DOHH2 (cell line): ENCODE measurements around the gene SEMA6C.

Experiments used
- CTCF ChIP-seq: fragments of 200-600 bp; sonication (generic); IDR thresholded peaks from one replicate; pipeline ENCODE4 v1.5.1; 2014; ENCODE audit warnings: antibody characterized with exemption, mild to moderate bottlenecking, low read depth, low read length; ENCODE audit not compliant: poor library complexity, severe bottlenecking
- EZH2phosphoT487 ChIP-seq: fragments of 200-600 bp; sonication (generic); IDR thresholded peaks from 2 replicates; pipeline ENCODE4 v1.6.1; 2017; ENCODE audit warnings: borderline replicate concordance, mild to moderate bottlenecking, antibody characterized with exemption, low read length, moderate library complexity, mixed read lengths

GRCh38 chr1:151158751-151159251, 12.4 kb upstream of the SEMA6C start:
- TF ChIP-seq CTCF (no peak), EZH2phosphoT487 (no peak)
